Activated CD8-positive, alpha-beta T cell treated with anti-CD3 and anti-CD28 coated beads for 36 hours (primary cell): Measurements from ENCODE around the gene GORASP1. TPM values are rescaled to one million over a fixed set of nuclear protein-coding genes. Genes with fewer than 3 reads are reported as not detected.
A peak's percentile ranks its signal among the peaks of the same experiment; 100 is the strongest.

Experiments used
- ATAC-seq: fragments of 200-7000 bp; cut with Tn5 transposase; one replicate; pipeline ENCODE4 v1.10.0; 2021; ENCODE audit warnings: mild to moderate bottlenecking, moderate library complexity
- CTCF ChIA-PET: fragments of 350-600 bp; sonication (Branson Sonifier 250); formaldehyde crosslinking; loops from one replicate; lab custom pipeline; 2021; ENCODE audit warnings: antibody characterized with exemption; lab: Charles Lee
- POLR2A ChIA-PET: fragments of 350-600 bp; sonication (Branson Sonifier 250); formaldehyde crosslinking; loops from one replicate; lab custom pipeline; 2021; ENCODE audit warnings: antibody characterized with exemption; lab: Charles Lee
- DNase-seq: peaks from one replicate; pipeline ENCODE4 v3.0.0-alpha.2; 2020
- H3K27ac Mint-ChIP-seq: one replicate; pipeline ENCODE4 v1.8.0; 2021; ENCODE audit warnings: mild to moderate bottlenecking, mixed read lengths
- H3K27me3 Mint-ChIP-seq: one replicate; pipeline ENCODE4 v1.8.0; 2021; ENCODE audit warnings: mixed read lengths
- H3K36me3 Mint-ChIP-seq: one replicate; pipeline ENCODE4 v1.8.0; 2021; ENCODE audit warnings: low read depth, mixed read lengths
- H3K4me1 Mint-ChIP-seq: one replicate; pipeline ENCODE4 v1.8.0; 2021; ENCODE audit warnings: low read depth, mixed read lengths
- H3K4me3 Mint-ChIP-seq: one replicate; pipeline ENCODE4 v1.8.0; 2021; ENCODE audit warnings: mild to moderate bottlenecking, moderate library complexity, mixed read lengths
- H3K9me3 Mint-ChIP-seq: one replicate; pipeline ENCODE4 v1.8.0; 2021; ENCODE audit warnings: mixed read lengths
- intact Hi-C: fragments of 100-400 bp; cut with micrococcal nuclease; formaldehyde crosslinking; loops from one replicate; pipeline ENCODE4 v1.10.0; 2022
- total RNA-seq, 2 experiments: library from RNA; stranded (reverse); gene quantifications; one replicate each; pipeline ENCODE4 v1.2.3, GENCODE V29; 2021
- TF ChIP-seq, protein P1 (sequence below): fragments of 200-600 bp; IDR thresholded peaks from one replicate; pipeline ENCODE4 v1.8.0; 2022; ENCODE audit warnings: antibody characterized with exemption, mild to moderate bottlenecking

Gene GORASP1
- total RNA-seq, 2 experiments from 2014 or later = 16.2 to 18.3 TPM

DNA sequence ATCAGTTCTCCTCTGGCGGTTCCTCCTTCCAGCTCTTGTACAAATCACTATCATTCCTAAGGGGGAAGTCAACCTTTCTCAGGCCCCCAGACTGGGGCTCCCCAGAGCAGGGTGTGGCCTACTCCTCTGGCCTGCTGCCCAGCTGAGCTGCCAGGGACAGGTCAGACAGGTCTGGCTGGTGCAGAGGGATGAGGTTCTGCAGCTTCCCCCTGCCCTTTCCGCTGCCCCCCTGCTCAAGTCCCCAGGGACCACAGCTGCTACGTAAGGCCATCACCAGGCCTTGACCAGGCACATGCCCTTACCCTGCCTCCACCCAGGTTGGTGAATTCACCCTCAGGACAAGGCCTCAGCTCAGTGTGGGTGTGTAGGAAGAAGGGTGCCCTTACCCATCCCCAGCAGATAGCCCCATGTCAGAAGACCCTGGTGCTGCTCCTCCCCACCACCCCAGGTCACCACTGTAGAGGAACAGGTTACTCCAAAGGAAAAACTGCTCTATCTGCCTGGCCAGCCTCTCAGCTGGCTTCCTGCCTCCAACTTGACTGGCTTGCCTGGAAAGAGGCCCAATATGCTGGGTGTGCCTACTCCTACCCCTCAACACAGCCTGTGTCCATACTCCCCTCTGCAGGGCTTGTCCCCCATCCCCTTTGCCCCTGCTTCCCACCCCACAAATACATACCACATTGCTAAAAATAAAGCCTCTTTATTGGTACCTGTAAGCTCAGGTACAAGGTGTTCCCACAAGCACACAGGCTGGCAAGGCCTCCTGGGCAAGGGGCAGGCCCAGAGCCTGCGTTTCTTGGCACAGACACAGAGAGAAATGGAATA, 34.0 kb upstream of the GORASP1 start:
- Mint-ChIP-seq H3K4me1 (peaks cover 47% of the 10 kb centered on the region), H3K4me3 (no peak overlapping the region), H3K27me3 (no peaks in the 10 kb centered on the region), H3K36me3 (peaks cover 61% of the 10 kb centered on the region), H3K9me3 (no peaks in the 10 kb centered on the region), H3K27ac (peak overlapping the region; percentile 30)
- TF ChIP-seq, protein P1, sequence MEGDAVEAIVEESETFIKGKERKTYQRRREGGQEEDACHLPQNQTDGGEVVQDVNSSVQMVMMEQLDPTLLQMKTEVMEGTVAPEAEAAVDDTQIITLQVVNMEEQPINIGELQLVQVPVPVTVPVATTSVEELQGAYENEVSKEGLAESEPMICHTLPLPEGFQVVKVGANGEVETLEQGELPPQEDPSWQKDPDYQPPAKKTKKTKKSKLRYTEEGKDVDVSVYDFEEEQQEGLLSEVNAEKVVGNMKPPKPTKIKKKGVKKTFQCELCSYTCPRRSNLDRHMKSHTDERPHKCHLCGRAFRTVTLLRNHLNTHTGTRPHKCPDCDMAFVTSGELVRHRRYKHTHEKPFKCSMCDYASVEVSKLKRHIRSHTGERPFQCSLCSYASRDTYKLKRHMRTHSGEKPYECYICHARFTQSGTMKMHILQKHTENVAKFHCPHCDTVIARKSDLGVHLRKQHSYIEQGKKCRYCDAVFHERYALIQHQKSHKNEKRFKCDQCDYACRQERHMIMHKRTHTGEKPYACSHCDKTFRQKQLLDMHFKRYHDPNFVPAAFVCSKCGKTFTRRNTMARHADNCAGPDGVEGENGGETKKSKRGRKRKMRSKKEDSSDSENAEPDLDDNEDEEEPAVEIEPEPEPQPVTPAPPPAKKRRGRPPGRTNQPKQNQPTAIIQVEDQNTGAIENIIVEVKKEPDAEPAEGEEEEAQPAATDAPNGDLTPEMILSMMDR = no peak
- ChIA-PET CTCF (interaction anchor here (1.8 kb wide), 1 partner anchor 48 kb away, joined by 4 read pairs; no protein-coding TSS in a partner anchor), POLR2A (interaction anchor here (0.7 to 1.9 kb wide), 9 partner anchors 10 to 60 kb away, joined by 3 to 7 read pairs (median 3); partner anchors contain the start of gene TTC21A)
- ATAC-seq (no peak), DNase-seq (no peak)
- intact Hi-C loops = no loop called here

DNA sequence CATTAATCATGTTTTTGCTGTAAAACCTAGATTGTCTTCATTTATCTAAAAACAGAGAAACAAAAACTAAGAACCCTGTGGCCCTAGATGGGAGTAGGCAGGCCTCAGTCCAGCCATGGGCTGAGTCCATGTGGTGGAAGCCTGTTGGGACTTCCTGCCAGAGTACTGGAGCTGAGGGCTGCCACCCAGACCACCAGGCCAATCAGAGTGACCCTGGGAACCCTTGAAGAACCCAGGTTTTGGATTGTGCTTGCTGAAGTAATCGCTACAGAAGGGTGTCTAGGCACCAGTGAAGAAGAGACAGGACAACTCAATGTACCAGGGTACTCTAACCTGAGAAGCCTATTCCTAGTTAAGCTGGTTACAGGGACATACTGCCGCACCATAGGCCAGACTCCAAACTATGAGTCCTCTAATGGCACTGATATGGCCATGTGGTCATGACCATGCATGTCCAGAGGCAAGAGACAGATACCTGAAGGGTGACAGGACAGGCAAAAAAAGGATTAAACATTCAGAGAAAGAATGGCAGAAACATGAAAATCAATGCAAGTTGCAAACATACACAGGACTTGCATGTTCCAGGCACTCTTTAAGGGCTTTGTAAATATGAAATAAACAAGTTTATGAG, 33.0 kb upstream of the GORASP1 start:
- intact Hi-C loops = no loop called here
- Mint-ChIP-seq H3K36me3 (peaks cover 53% of the 10 kb centered on the region), H3K27ac (peak overlapping the region; percentile 26), H3K4me1 (peaks cover 39% of the 10 kb centered on the region), H3K4me3 (no peak overlapping the region), H3K9me3 (no peaks in the 10 kb centered on the region), H3K27me3 (no peaks in the 10 kb centered on the region)
- CTCF ChIA-PET = interaction anchor here (0.7 kb wide), 1 partner anchor 148 kb away, joined by 3 read pairs; no protein-coding TSS in a partner anchor
- TF ChIP-seq, protein P1 = no peak
- DNase-seq (no peak), ATAC-seq (no peak)
- POLR2A ChIA-PET = interaction anchor here (0.9 to 1.9 kb wide), 5 partner anchors 10 to 49 kb away, joined by 3 to 7 read pairs (median 3); partner anchors contain the start of gene TTC21A

DNA sequence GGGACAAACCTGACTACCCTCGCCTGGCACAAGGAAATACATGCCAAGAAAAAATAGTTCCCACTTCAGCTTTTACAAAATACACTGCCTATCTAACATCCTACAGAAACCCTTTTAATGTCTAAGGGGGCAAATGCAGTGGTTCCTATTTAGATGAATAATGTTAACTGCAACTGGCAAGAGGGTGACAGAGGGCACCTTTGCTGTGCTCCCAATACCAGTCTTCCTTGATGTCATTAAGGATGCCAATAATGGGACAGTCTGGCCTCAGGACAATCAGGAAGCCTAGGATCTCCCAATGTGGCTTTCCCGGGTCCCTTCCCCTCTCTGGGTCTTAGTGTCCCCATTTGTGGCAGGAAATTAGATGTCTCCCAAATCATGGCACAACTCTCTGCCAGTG, 32.0 kb upstream of the GORASP1 start:
- no peak overlapping the region for H3K27ac Mint-ChIP-seq
- POLR2A ChIA-PET = interaction anchor here (0.8 to 1.3 kb wide), 3 partner anchors 12 to 39 kb away, joined by 4 to 5 read pairs (median 5); no protein-coding TSS in a partner anchor
- intact Hi-C loops = no loop called here

DNA sequence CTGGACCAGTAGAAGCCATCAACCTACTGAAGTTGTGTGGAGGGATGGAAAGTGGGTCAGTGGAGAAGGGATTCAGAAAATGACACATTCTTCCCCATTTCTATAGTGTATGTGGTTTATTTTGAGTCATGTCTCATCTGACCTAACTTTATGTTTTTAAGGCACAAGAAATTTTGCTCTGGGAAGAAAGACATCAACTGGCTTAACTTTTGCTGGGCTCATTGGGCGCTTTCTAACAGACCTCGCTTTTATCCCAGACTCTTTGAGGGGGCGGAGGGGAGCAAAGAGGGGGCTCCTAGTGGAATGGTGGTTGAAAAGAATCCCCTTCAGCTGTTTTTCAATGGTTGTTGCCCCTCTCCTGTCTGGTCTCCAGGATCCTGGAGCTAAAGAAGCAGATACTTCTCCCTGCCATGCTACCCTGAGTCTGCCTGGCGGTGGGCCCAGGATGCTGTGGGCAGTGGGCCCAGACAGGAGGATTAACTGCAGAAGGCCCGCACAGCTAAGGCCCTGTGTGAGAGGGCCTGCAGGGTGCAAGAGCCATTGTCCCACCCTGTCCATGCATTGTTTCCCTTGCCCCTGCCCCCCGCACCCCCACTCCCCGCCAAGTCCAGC, 31.5 kb upstream of the GORASP1 start:
- TF ChIP-seq, protein P1 = no peak
- CTCF ChIA-PET = no interaction called here
- no peaks in the 10 kb centered on the region for H3K9me3 Mint-ChIP-seq
- H3K4me1 Mint-ChIP-seq = peaks cover 36% of the 10 kb centered on the region
- intact Hi-C loops = no loop called here
- no peak overlapping the region for H3K4me3 Mint-ChIP-seq
- H3K27me3 Mint-ChIP-seq = no peaks in the 10 kb centered on the region
- H3K27ac Mint-ChIP-seq = peak overlapping the region; percentile 48
- POLR2A ChIA-PET = interaction anchor here (0.8 to 1.3 kb wide), 3 partner anchors 11 to 40 kb away, joined by 4 to 5 read pairs (median 5); no protein-coding TSS in a partner anchor
- DNase-seq = no peak
- peak; percentile 34 for ATAC-seq
- peaks cover 38% of the 10 kb centered on the region for H3K36me3 Mint-ChIP-seq

More for the DNA sequence above, 32.0 kb upstream of the GORASP1 start:
- Mint-ChIP-seq H3K27me3 (no peaks in the 10 kb centered on the region), H3K9me3 (no peaks in the 10 kb centered on the region), H3K4me3 (no peak overlapping the region), H3K4me1 (peaks cover 36% of the 10 kb centered on the region), H3K36me3 (peaks cover 43% of the 10 kb centered on the region)
- CTCF ChIA-PET = no interaction called here
- ATAC-seq = no peak
- TF ChIP-seq, protein P1 = no peak
- DNase-seq = no peak
